Measurements from ENCODE around the gene C19orf38.

C19orf38 gene

GRCh38 chr19:10882108-10882457, 33.9 kb downstream of the C19orf38 start:
- Histone ChIP-seq H3K27me3 (ENCODE audit: control insufficient read depth, low read length) (no peaks in the 10 kb centered on the region), H3K9me3 (ENCODE audit: control insufficient read depth, insufficient read depth, low read length) (no peaks in the 10 kb centered on the region)

GRCh38 chr19:10884274-10884673, 36.1 kb downstream of the C19orf38 start:
- peaks cover 93% of the 10 kb centered on the region for H3K79me2 ChIP-seq (ENCODE audit: control insufficient read depth, low read length)
- no peaks in the 10 kb centered on the region for H3K9me3 ChIP-seq (ENCODE audit: control insufficient read depth, insufficient read depth, low read length)
- TF ChIP-seq CTCF (IDR thresholded peaks at IDR 0.05; ENCODE audit: low read depth, low read length, poor library complexity, severe bottlenecking): no peak
- TF ChIP-seq EZH2phosphoT487 (IDR thresholded peaks at IDR 0.05; ENCODE audit: borderline replicate concordance, low read length): no peak
- H3K36me3 ChIP-seq (ENCODE audit: control insufficient read depth, low read length): peaks cover 22% of the 10 kb centered on the region
- no peaks in the 10 kb centered on the region for H3K9me2 ChIP-seq (replicated peaks; ENCODE audit: control insufficient read depth, low read length)
- no peak overlapping the region for H3K27ac ChIP-seq (ENCODE audit: low read depth, low read length)
- no peak overlapping the region for H3K4me3 ChIP-seq (ENCODE audit: low read length)
- 0 out of 2 replicates have a peak, but pooled peaks cover 5% of the 10 kb centered on the region for H4K20me1 ChIP-seq (ENCODE audit: control insufficient read depth, insufficient read depth, low read depth, low read length)
- no peaks in the 10 kb centered on the region for H3F3A ChIP-seq (ENCODE audit: control insufficient read depth, insufficient read depth)
- H3K4me1 ChIP-seq (ENCODE audit: control insufficient read depth, low read length): peaks cover 22% of the 10 kb centered on the region
- H3K4me2 ChIP-seq (ENCODE audit: low read length): no peak overlapping the region
- no peaks in the 10 kb centered on the region for H3K27me3 ChIP-seq (ENCODE audit: control insufficient read depth, low read length)

More at GRCh38 chr19:10882108-10882457, 33.9 kb downstream of the C19orf38 start:
- Histone ChIP-seq H3K9me2 (replicated peaks; ENCODE audit: control insufficient read depth, low read length) (no peaks in the 10 kb centered on the region), H3F3A (ENCODE audit: control insufficient read depth, insufficient read depth) (peaks cover 6% of the 10 kb centered on the region; the same call in 1 of the 2 replicates), H3K79me2 (ENCODE audit: control insufficient read depth, low read length) (peaks cover 94% of the 10 kb centered on the region), H3K4me2 (ENCODE audit: low read length) (no peak overlapping the region), H3K27ac (ENCODE audit: low read depth, low read length) (no peak overlapping the region), H3K4me3 (ENCODE audit: low read length) (no peak overlapping the region), H4K20me1 (ENCODE audit: control insufficient read depth, insufficient read depth, low read depth, low read length) (0 out of 2 replicates have a peak, but pooled peaks cover 5% of the 10 kb centered on the region), H3K36me3 (ENCODE audit: control insufficient read depth, low read length) (peaks cover 17% of the 10 kb centered on the region), H3K4me1 (ENCODE audit: control insufficient read depth, low read length) (peaks cover 30% of the 10 kb centered on the region)
- TF ChIP-seq CTCF (IDR thresholded peaks at IDR 0.05; ENCODE audit: low read depth, low read length, poor library complexity, severe bottlenecking) (no peak), EZH2phosphoT487 (IDR thresholded peaks at IDR 0.05; ENCODE audit: borderline replicate concordance, low read length) (no peak)

GRCh38 chr19:10885201-10886169, 37.3 kb downstream of the C19orf38 start:
- Histone ChIP-seq H3K4me2 (ENCODE audit: low read length) (no peak overlapping the region), H3K27me3 (ENCODE audit: control insufficient read depth, low read length) (no peaks in the 10 kb centered on the region), H3K79me2 (ENCODE audit: control insufficient read depth, low read length) (peaks cover 87% of the 10 kb centered on the region), H3F3A (ENCODE audit: control insufficient read depth, insufficient read depth) (no peaks in the 10 kb centered on the region), H3K4me1 (ENCODE audit: control insufficient read depth, low read length) (peaks cover 13% of the 10 kb centered on the region), H3K9me3 (ENCODE audit: control insufficient read depth, insufficient read depth, low read length) (no peaks in the 10 kb centered on the region), H4K20me1 (ENCODE audit: control insufficient read depth, insufficient read depth, low read depth, low read length) (0 out of 2 replicates have a peak, but pooled peaks cover 5% of the 10 kb centered on the region), H3K36me3 (ENCODE audit: control insufficient read depth, low read length) (peaks cover 15% of the 10 kb centered on the region), H3K4me3 (ENCODE audit: low read length) (no peak overlapping the region), H3K27ac (ENCODE audit: low read depth, low read length) (no peak overlapping the region), H3K9me2 (replicated peaks; ENCODE audit: control insufficient read depth, low read length) (no peaks in the 10 kb centered on the region)
- TF ChIP-seq EZH2phosphoT487 (IDR thresholded peaks at IDR 0.05; ENCODE audit: borderline replicate concordance, low read length) (no peak), CTCF (IDR thresholded peaks at IDR 0.05; ENCODE audit: low read depth, low read length, poor library complexity, severe bottlenecking) (no peak)
